AML-193 (cell line): Measurements from ENCODE around the gene VPS8.

Experiments used
- DNase-seq, 2 experiments: peaks; one replicate each; lab custom pipeline; 2025; lab: John Stamatoyannopoulos, UW

The VPS8 gene

DNA sequence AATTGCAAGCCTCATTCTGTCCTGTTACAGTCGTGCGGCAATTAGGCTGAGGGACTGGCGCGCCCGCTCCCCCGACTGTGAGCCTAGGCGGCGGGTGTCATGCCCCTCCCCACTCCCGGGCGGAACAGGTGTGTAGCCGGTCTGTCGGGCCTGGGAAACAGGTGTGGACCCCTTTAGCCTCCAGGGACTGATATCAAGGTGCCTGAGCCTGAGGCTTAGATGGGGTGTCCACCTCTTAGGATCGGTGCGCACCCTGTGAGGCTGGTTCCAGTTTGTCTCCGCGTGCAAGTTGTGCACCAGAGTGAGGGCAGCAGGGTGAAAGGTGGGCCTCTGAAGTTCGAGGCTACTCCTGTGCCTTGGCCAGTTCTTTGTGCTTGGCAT, 686 bp downstream of the VPS8 start:
- DNase-seq = no peak

DNA sequence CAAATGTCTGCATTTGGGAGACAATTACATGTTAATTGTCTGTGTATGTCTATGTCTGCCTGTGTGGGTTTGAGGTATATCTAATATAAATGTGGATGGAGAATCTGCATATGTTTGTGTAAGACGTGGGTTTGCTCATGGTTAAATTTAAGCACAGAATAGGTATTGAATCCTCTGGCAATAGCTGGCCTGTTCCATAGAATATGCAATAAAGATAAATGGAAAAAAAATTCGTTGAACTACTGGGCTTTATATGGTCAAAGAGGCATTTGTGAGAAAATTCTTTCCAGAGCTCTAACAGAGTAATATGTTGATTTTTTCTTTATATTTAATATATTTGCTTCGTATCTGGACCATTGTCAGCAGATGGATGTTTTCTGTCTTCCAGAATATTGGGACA, 1.4 kb downstream of the VPS8 start:
- no peak for DNase-seq

DNA sequence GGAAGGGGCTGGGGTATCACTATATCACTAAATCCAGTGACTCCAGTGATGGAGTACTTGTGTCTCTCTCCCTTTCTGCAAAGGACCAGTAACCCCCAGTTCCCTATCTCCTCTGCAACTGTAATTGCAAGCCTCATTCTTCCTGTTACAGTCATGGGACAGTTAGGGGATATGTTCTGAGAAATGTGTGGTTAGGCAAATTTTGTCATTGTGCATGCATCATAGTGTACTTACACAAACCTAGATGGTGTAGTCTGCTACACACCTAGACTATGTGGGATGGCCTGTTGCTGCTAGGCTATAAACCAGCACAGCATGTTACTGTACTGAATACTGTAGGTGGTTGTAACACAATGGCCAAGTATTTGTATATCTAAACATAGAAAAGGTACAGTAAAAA, 2.2 kb downstream of the VPS8 start:
- DNase-seq = peak; percentile 83 to 90

DNA sequence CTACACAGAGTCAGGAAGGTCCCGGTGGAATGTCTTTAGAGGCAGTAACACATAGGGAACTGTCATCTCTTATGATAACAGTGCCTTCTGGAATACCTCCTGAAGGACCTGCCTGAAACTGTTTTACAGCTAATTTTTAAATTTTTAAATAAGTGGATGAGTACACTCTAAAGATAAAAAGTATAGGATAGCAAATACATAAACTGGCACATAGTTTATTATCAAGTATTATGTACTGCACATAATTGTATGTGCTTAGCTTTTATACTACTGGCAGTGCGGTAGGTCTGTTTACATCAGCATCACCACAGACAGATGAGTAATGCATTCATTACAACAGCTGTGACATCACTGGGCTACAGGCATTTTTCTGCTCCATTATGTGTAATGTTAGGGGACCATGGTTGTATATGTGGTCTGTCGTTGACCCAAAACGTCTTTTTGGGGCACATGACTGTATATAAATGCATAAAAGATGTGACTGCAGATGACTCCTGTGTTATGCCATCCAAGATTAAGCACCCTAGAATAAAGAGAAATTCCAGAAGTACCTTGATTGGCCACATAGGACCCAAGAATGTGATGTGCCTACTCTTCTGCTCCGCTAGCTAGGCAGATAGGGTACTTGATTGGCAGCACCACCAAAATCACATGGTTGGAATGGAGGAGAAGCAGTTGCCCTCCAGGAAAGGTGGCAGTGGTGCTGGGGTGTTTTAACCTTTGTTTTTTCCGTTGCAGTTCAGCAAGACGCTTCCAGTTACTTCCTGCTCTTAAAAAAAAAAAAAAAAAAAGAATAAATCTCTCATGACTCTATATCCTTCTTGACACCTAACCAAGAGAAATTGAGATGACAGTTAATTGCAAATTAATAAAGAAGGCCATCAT, 3.3 kb downstream of the VPS8 start:
- no peak for DNase-seq

DNA sequence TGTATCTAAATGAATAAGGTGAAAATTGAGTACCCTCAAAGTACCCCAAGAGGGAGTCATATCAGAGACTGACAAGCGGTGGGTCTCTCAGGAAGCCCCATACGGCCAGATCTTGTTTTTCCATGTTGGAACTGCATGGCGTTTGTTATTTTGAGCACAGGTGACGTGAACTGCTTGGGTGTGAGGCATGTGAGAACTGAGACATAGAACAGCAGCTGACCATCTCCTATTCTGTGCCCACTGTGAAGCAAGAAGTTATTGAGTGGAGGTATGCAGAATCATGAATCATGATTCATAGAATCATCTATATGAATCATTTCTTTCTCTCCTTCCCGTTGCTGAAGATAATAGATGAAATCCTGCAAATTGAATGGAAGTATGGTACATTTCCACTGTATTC, 4.6 kb downstream of the VPS8 start:
- no peak for DNase-seq

DNA sequence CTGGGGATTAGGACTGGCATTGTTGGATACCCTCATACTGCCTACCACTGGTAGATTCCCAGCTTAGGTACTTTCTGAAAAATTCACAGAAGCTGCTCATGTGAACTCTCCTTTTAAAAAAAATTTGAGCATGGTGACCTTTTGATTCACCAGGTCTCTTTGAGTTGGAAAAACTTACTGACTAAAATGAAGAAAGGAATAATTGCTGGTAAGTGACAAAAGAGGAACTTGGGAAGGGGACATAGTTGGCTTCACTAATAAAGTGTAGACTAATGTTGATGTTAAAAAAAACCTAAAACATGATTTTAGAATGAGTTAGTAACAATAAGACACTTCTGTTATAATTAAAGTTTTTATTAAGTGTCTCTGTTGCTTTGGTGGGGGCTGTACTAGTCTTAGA, 8.6 kb downstream of the VPS8 start:
- DNase-seq = peak in 1 of 2 experiments; percentile 28

DNA sequence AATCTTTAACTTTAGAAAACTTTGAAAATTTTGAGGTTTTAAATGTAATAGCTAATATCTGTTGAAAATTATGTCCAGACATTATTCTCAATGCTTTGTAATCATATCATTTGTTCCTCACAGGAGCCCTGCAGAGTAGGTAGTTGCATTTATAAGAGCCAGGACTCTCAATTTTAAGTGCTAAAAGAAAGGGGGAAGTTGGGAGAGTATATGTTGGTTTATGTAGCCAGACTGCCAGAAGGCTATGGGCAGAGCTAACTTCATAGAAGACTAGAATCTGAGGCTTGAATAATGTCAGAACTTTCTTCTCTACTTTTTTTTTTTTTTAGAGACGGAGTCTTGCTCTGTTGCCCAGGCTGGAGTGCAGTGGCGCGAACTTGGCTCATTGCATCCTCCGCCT, 9.1 kb downstream of the VPS8 start:
- peak; percentile 14 to 26 for DNase-seq

DNA sequence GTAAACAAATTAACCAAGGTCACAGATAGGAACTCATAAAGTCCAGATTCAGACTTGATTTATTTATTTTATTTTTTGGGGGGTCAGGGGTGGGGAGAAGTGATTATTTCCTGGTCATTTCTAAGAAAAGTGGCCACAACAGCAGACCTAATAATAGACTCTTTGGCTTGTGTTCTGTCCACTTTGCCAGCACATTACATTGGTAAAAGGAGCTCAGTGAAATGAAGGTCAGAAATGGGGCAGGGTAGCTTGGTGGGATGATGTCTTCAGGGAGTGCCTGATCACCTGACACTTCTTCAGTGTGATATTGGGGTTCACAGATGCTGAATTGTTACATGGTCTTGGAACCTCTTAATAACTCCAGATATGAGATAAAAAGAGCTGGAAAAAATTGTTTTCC, 10.1 kb downstream of the VPS8 start:
- no peak for DNase-seq

DNA sequence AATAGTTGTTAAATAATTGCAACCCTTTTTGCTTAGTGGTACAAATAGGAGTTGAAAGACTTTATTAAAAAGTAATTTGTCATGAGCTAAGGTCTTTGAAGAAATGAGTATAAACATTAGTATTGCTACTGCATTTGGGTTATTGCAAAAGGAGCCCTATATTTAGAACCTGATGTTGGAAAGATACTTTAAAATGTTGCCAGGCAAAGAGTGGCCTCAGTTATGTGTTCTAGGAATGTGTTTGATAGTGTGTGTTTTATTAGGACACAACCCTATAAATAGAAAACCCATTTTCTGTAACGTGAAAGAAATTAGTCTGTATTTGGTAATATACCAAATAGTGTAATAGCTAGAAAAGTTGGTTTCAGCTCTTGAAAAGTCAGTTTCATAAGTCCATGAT, 10.7 kb downstream of the VPS8 start:
- no peak for DNase-seq

DNA sequence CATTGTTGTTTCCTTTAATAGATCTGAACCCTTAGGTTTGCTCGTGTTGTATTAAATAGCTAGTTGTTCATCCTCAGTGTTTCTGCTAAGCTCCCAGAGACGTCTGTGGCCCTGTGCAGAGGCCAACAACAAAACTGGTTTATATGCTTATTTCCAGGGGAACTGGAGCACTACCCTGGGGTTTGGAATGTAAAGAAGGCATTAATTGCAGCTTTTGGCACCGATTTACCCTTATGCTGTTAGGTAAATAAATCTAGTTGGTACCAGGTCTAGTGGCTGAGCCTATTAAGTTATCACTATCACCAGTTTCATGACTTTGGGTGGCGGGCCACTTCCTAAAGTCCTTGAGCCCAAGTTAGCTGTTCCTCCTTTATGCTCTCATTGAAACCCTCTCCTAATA, 12.0 kb downstream of the VPS8 start:
- no peak for DNase-seq

DNA sequence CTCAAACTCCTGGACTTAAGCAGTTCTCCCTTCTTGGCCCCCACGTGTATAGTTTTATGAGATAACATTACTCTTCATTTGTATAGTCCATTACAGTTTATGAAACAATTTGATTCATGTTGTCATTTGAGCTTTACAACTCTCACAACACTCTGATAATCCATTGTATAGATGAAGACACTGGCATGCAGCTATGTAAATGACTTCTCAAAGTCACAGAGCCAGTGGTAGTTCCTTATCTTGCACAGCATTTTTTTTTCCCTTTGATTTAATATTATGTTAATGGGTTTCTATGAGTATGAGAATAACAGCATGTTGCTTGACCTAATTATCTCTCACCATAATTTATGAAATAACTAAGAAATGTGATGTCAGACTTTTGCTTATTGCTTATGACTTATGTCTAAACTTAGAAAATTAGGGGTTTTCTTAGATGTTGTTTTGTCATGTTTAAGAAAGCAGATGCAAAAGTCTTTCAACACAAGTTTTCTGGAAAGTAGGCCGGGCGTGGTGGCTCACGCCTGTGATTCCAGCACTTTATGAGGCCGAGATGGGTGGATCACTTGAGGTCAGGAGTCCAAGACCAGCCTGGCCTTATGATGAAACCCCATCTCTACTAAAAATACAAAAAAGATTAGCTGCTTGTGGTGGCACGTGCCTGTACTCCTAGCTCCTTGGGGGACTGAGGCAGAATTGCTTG, 13.3 kb downstream of the VPS8 start:
- no peak for DNase-seq

DNA sequence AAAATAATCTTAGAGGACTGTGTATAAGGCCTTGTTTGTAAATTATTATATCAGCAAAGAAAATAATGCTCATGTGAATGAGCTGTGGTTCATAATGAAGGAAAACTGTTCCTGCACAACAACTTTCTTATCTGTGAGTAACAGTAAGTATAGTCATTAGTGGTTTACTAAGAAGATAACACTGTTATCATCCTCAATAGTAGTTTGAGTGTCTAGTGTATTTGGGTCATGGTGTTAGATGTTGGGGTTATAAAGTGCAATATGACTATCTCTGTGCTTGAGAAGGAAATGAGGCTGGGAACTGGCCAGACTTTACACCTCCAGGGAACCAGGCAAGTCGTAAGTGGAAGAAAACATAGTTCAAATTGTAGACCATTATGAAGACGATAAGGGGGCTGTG, 15.6 kb downstream of the VPS8 start:
- no peak for DNase-seq

DNA sequence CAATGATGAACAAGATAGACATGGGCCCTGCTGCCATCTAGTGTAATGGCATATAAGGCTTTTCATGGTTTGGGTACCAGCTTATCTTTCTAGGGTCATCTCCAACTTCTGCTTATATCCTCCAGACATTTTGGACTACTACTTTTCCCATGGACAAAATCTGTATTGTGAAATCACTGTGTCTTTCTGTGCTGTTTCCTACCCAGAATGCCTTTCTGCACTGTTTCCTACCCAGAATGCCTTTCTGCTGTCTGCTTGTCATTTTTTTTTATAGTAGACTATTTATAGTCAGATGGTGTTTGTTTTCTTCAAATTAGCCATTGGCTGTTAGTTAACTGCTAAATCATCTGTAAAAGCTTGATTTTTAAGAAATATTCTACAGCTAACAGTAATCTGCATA, 20.1 kb downstream of the VPS8 start:
- peak; percentile 19 to 37 for DNase-seq

DNA sequence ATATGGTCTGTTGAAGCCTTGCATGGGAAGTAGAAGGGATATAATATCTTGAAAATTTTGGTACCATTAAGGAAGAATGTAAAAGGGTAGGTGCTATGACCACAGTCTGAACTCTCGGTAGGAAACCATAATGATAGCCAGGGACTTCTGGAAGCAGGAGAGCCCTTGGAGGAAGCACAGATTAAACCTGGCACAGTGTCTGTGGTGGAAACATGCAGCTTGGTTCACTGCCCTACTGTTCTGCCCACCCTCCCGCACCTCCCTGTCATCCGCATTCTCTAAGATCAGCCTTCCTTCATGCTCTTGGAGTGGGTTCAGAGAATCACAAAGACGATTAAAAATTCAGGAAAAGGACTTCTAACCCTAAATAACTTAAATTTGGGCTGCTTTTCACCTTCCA, 20.9 kb downstream of the VPS8 start:
- DNase-seq = no peak

DNA sequence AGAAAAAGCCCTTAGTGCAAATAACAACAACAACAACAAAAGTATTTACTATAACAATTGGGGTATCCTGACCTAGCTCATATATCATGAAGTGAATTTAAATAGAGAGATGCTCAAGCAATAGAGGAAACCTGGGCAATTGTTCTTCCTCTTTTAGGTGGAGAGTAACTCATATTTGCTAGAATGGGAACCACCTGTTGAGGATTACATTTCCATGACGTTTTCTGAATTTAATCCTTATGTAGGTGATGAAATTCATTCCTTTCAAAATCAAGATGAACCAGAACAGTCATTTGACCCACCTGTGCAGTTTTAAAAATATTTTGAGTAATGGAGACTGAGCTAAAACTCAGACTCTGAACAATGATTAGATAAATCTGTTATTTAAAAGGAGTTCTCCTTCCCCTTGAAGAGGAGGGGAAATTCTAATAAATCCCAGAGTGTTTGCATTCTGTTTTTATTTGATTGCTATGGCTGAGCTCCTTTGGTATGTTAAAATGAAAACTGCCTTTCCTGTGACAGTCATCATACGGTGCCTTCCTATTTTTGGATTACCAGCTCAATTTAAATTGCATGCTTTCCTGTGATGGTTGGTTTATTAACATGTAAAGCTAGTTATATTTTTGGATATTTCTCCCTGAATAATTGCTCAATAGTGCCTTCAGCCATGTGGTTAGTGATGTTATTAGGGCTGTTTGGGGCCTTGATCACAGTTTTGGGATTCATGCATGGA, 24.3 kb downstream of the VPS8 start:
- DNase-seq = no peak

DNA sequence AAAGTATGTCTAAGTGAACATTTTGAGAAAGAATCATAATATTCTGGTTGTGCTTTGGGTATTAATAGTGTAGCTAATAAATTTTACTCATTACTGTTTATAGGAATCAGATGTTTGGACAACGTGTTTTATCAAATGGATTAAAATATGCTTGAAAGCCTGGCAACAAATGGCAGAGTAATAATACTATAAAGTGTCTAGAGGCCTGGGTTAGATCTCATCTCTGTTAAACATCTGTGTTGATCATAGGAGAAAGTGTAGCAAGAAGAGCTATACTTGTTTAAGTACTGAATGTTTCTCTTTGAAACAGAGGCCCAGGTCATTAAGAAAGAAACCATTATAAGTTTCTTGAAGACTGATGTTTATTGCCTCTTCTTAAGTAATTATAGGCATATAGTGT, 30.5 kb downstream of the VPS8 start:
- DNase-seq = no peak

DNA sequence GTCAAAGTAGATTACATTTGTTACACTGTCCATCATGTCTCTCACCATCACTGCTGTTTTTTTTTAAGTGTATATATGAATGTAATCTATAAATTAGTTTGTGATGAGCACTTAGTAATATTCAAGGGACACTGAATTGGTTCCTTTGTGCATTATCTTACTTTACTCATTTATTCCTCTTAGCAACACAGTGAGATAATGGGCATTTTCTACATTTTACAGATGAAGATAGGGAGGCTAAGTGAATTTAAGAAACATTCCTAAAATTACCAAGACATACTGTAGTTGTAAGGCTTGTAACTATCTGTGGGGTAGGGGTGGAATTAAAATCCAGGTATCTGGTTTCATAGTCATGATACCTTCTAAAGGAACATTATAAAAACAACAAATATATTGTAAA, 33.9 kb downstream of the VPS8 start:
- no peak for DNase-seq

DNA sequence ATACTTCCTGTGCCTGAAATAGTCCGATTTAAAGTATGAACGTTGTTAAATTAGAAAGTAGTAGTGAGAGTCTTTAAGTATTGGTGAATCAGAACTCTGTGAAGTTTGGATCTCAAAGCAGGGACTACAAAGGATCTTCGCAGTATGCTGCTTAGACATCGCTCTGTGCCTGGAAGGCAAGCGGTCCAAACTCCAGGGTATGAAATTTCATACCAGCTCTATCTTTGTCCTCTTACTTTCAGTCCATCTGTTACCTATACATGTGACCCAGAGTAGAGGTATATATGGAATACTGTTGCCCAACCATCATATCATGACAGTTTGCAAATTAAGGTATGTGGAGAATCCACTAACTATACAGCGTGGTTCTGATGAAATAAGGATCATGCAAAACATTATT, 34.5 kb downstream of the VPS8 start:
- no peak for DNase-seq

DNA sequence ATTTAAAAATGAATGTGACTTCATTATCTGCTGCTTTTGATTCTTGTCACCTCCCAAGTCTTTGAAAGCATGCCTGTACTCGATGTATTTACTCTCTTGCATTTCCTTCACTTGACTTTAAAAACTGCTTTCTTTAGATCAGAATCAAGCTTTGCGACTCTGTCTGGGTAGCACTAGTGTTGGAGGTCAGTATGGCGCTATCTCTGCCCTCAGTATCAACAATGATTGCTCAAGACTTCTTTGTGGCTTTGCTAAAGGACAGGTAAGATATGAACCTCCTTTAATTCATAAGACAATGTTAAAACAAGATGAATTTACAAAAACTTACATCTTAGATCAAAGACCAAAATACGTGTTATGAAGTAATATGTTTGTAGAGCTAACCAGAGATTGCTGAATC, 37.0 kb downstream of the VPS8 start:
- no peak for DNase-seq

DNA sequence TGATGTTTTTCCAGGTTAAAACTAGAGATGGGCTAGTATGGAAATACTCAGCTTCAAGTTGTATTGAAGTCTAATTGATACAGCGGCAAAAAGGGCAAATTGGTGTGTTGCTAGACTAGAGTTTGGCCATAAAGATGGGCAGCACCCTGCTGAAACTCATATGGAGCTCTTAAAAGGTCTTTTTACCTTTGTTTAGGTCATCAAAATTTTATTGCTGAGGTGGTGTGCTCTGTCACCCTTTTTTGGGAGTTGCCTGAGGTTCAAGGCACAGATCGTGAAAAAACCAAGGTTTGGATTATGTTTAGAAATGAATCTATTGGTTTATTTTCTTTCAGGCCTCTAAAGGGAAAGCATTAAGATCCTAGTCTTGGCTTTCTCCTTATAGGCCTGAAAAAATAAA, 38.2 kb downstream of the VPS8 start:
- DNase-seq = no peak

DNA sequence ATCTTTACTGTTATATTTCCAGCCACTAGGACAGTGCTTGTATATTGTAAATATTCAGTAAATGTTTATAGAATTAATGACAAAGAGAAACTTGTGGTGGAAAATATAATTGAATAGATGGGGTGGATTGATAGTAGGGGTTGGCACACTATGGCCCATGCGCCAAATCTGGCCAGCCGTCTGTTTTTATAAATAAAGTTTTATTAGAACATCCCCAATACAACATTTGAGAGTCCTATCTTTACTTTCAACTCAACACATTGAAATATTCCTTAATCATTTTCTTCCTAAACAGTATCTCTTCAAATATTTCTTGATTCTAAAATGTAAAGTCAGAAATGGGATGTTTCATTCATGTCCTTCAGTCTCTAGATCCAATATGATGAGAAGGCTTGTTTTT, 45.1 kb downstream of the VPS8 start:
- DNase-seq = no peak

DNA sequence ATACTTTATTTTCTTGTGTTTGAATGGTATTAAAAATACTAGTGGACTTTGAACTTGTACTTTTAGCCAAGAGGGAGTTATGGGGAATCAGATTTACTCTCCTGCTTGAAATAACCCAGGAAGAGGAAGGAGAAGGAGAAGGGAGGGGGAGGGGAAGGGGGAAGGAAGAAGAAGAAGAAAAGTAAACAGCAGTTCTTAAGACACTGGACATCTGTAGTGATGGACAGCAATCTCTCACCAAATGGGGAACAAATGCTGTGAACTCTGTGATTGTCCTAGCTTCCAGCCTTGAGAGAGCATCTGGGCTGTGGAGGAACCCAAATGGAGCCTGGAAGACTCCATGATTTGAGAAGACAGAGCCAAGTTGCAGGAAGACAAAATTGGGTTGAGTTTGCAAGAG, 52.0 kb downstream of the VPS8 start:
- DNase-seq = no peak

DNA sequence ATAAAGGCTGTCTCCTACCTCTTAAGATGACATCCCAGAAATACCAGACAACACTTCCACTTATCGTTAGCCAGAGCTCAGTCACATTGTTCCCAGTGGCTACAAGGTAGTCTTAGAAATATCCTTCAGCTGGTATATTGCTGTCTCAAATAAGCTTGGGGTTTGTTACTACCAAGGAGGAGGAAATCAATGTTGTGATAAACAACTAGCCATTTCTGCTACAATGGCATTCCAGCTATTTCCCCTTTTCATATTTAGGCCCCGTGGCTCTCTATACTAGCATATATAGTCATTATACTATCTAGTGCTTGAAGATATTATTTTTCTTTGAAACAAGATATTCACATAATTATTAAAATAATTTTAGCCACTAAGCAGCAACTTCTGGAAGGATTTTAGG, 56.5 kb downstream of the VPS8 start:
- DNase-seq = no peak
